GM23338 (cell line): Measurements from ENCODE around the gene PRSS36. TPM values are rescaled to one million over a fixed set of nuclear protein-coding genes. Genes with fewer than 3 reads are reported as not detected.

Source experiments
- ATAC-seq: fragments of 200-7000 bp; cut with Tn5 transposase; 3 replicates; pipeline ENCODE4 v1.9.1; 2020
- DNase-seq: peaks from one replicate; pipeline ENCODE4 v3.0.0-alpha.2; 2015; ENCODE audit warnings: low spot score
- H2AFZ ChIP-seq: fragments of 200-600 bp; sonication (generic); 2 replicates; pipeline ENCODE4 v1.8.0; 2016; ENCODE audit warnings: antibody characterized with exemption, mild to moderate bottlenecking, moderate library complexity
- H3F3A ChIP-seq: fragments of 200-600 bp; sonication (generic); replicated peaks from 2 replicates; pipeline ENCODE4 v1.8.0; 2017; ENCODE audit warnings: antibody characterized with exemption, mixed run types, low read depth
- H3K27ac ChIP-seq: fragments of 200-600 bp; sonication (generic); 2 replicates; pipeline ENCODE4 v1.6.1; 2016; ENCODE audit warnings: low read depth
- H3K27me3 ChIP-seq: fragments of 200-600 bp; sonication (generic); 2 replicates; pipeline ENCODE4 v1.8.0; 2016; ENCODE audit warnings: mild to moderate bottlenecking, mixed run types, moderate library complexity; ENCODE audit not compliant: insufficient read depth
- H3K36me3 ChIP-seq: fragments of 200-600 bp; sonication (generic); 2 replicates; pipeline ENCODE4 v1.8.0; 2016; ENCODE audit warnings: mild to moderate bottlenecking; ENCODE audit not compliant: insufficient read depth
- H3K4me1 ChIP-seq: fragments of 200-600 bp; sonication (generic); 2 replicates; pipeline ENCODE4 v1.8.0; 2016; ENCODE audit warnings: mild to moderate bottlenecking, moderate library complexity; ENCODE audit not compliant: insufficient read depth
- H3K4me2 ChIP-seq: fragments of 200-600 bp; sonication (generic); 2 replicates; pipeline ENCODE4 v1.7.1; 2017; ENCODE audit warnings: mixed run types
- H3K4me3 ChIP-seq: fragments of 200-600 bp; sonication (generic); 2 replicates; pipeline ENCODE4 v1.6.1; 2016; ENCODE audit warnings: mixed run types
- H3K79me2 ChIP-seq: fragments of 200-600 bp; sonication (generic); replicated peaks from 2 replicates; pipeline ENCODE4 v1.8.0; 2017; ENCODE audit warnings: mild to moderate bottlenecking; ENCODE audit not compliant: insufficient read depth
- H3K9me2 ChIP-seq: fragments of 200-600 bp; sonication (generic); 2 replicates; pipeline ENCODE4 v1.8.0; 2017; ENCODE audit not compliant: insufficient read depth
- H4K20me1 ChIP-seq: fragments of 200-600 bp; sonication (generic); replicated peaks from 2 replicates; pipeline ENCODE4 v1.8.0; 2017; ENCODE audit warnings: mild to moderate bottlenecking; ENCODE audit not compliant: insufficient read depth
- H3K27ac Mint-ChIP-seq: 2 replicates; pipeline ENCODE4 v1.8.0; 2020; ENCODE audit warnings: inconsistent platforms, mild to moderate bottlenecking, moderate library complexity, mixed read lengths
- H3K27me3 Mint-ChIP-seq: 3 replicates; pipeline ENCODE4 v1.8.0; 2022; ENCODE audit warnings: low read depth, mild to moderate bottlenecking, moderate library complexity, mixed read lengths, inconsistent platforms; ENCODE audit not compliant: insufficient read depth, poor library complexity
- H3K36me3 Mint-ChIP-seq: 3 replicates; pipeline ENCODE4 v1.8.0; 2021; ENCODE audit warnings: low read depth, mild to moderate bottlenecking, inconsistent platforms, moderate library complexity, mixed read lengths
- H3K4me1 Mint-ChIP-seq: 3 replicates; pipeline ENCODE4 v1.8.0; 2020; ENCODE audit warnings: mild to moderate bottlenecking, inconsistent platforms, mixed read lengths
- H3K4me3 Mint-ChIP-seq: 3 replicates; pipeline ENCODE4 v1.8.0; 2021; ENCODE audit warnings: moderate library complexity, mild to moderate bottlenecking, inconsistent platforms, mixed read lengths
- H3K9me3 Mint-ChIP-seq: 3 replicates; pipeline ENCODE4 v1.8.0; 2020; ENCODE audit warnings: moderate library complexity, mild to moderate bottlenecking, inconsistent platforms, mixed read lengths
- ETS1 ChIP-seq: IDR thresholded peaks from 2 replicates; pipeline ENCODE4 v1.6.1; 2016; ENCODE audit warnings: antibody characterized with exemption
- EZH2 ChIP-seq: fragments of 200-600 bp; sonication (generic); IDR thresholded peaks from one replicate; pipeline ENCODE4 v1.8.0; 2017; ENCODE audit warnings: antibody characterized with exemption, mild to moderate bottlenecking, low read depth; ENCODE audit not compliant: unreplicated experiment
- EZH2phosphoT487 ChIP-seq: fragments of 200-600 bp; sonication (generic); IDR thresholded peaks from one replicate; pipeline ENCODE4 v1.8.1; 2018; ENCODE audit warnings: antibody characterized with exemption; ENCODE audit not compliant: unreplicated experiment
- JUNB ChIP-seq: IDR thresholded peaks from one replicate; pipeline ENCODE4 v1.6.1; 2016; ENCODE audit warnings: antibody characterized with exemption; ENCODE audit not compliant: unreplicated experiment
- NANOG ChIP-seq: IDR thresholded peaks from 2 replicates; pipeline ENCODE4 v1.6.1; 2016; ENCODE audit warnings: antibody characterized with exemption, borderline replicate concordance
- POLR2AphosphoS5 ChIP-seq: IDR thresholded peaks from 2 replicates; pipeline ENCODE4 v1.6.1; 2016; ENCODE audit warnings: antibody characterized with exemption, low read depth
- STAT1 ChIP-seq: IDR thresholded peaks from one replicate; pipeline ENCODE4 v1.6.1; 2016; ENCODE audit warnings: antibody characterized with exemption; ENCODE audit not compliant: unreplicated experiment
- ZNF114 ChIP-seq: fragments of 250-450 bp; sonication (Bioruptor Pico); IDR thresholded peaks from 2 replicates; pipeline ENCODE4 v1.5.0; 2020; ENCODE audit warnings: mild to moderate bottlenecking, moderate library complexity
- ZNF331 ChIP-seq: fragments of 250-450 bp; sonication (Bioruptor Pico); IDR thresholded peaks from 2 replicates; pipeline ENCODE4 v1.5.0; 2020; ENCODE audit warnings: low read depth, mild to moderate bottlenecking, moderate library complexity
- polyA plus RNA-seq: library from polyadenylated mRNA; unstranded; fragments of >200 nt; fragmentation: Nextera tagmentation; extraction: Ambion mirVana; gene quantifications from 2 replicates; pipeline ENCODE4 v1.2.1, GENCODE V29; 2016
- total RNA-seq: library from RNA; depleted of rRNA; stranded (reverse); fragments of >200 nt; shearing (Covaris generic); gene quantifications from 2 replicates; pipeline ENCODE4 v1.2.3, GENCODE V29; 2014
- TF ChIP-seq, protein P1 (sequence below), 2 experiments: fragments of 200-600 bp in 1 of 2; sonication (generic) in 1 of 2; conservative IDR thresholded peaks; 2 replicates each; pipeline versions ENCODE4 v1.5.1 to v1.6.1; 2016 to 2017; ENCODE audit warnings: antibody characterized with exemption in 2 of 2, low read depth in 2 of 2, mild to moderate bottlenecking in 2 of 2, moderate library complexity in 1 of 2
- TF ChIP-seq, protein P2 (sequence below): IDR thresholded peaks from one replicate; pipeline ENCODE4 v1.6.1; 2018; ENCODE audit warnings: antibody characterized with exemption; ENCODE audit not compliant: unreplicated experiment

PRSS36 gene
- total and polyA plus RNA-seq, 2 experiments from 2014 or later = 0.91 to 1.4 TPM

DNA sequence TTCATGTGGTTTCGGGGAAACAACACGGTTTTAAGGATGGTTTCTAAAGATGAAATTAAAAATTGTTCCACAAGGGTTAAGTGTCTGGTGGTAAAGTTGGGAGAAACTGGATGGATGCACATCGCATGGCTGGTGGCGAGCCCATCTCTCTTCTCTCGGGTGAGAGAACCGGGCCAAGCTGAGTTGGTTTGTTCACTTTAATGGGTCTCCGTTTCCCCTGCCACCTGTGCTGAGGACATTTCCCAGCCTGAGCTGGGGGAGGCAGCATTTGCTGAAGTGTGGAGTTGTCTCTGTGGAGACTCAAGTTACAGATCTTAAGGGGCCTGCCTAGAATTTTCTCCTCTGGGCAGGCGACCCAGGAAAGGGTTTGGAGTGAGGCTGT, 37.9 kb upstream of the PRSS36 start (continued):
- TF ChIP-seq POLR2AphosphoS5 = no peak
- no peak for TF ChIP-seq NANOG
- TF ChIP-seq, protein P1, sequence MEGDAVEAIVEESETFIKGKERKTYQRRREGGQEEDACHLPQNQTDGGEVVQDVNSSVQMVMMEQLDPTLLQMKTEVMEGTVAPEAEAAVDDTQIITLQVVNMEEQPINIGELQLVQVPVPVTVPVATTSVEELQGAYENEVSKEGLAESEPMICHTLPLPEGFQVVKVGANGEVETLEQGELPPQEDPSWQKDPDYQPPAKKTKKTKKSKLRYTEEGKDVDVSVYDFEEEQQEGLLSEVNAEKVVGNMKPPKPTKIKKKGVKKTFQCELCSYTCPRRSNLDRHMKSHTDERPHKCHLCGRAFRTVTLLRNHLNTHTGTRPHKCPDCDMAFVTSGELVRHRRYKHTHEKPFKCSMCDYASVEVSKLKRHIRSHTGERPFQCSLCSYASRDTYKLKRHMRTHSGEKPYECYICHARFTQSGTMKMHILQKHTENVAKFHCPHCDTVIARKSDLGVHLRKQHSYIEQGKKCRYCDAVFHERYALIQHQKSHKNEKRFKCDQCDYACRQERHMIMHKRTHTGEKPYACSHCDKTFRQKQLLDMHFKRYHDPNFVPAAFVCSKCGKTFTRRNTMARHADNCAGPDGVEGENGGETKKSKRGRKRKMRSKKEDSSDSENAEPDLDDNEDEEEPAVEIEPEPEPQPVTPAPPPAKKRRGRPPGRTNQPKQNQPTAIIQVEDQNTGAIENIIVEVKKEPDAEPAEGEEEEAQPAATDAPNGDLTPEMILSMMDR (conservative IDR thresholded peaks at IDR 0.05; ENCODE audit: low read depth in 2 of 2) = no peak
- no peak for TF ChIP-seq ZNF114 (CRISPR knock-in tag)
- TF ChIP-seq JUNB = no peak

GRCh38 chr16:31186930-31187807, 37.3 kb upstream of the PRSS36 start:
- H3K4me3 Mint-ChIP-seq = no peak overlapping the region
- H3K9me3 Mint-ChIP-seq = no peaks in the 10 kb centered on the region; the same call in 2 of the 3 replicates
- Histone ChIP-seq H4K20me1 (peaks cover 87% of the 10 kb centered on the region), H2AFZ (no peak overlapping the region), H3K27me3 (no peaks in the 10 kb centered on the region), H3K27ac (peak overlapping the region; percentile 1; the same call in 1 of the 2 replicates), H3K4me2 (no peak overlapping the region), H3K36me3 (peaks cover 100% of the 10 kb centered on the region), H3K4me3 (no peak overlapping the region), H3F3A (peaks cover 78% of the 10 kb centered on the region), H3K9me2 (no peaks in the 10 kb centered on the region), H3K4me1 (peaks cover 13% of the 10 kb centered on the region), H3K79me2 (peaks cover 98% of the 10 kb centered on the region)
- no peak overlapping the region for H3K27ac Mint-ChIP-seq
- no peak for ATAC-seq
- H3K36me3 Mint-ChIP-seq = peaks cover 100% of the 10 kb centered on the region
- DNase-seq = no peak
- H3K27me3 Mint-ChIP-seq = peaks cover 15% of the 10 kb centered on the region
- peaks cover 40% of the 10 kb centered on the region for H3K4me1 Mint-ChIP-seq
- TF ChIP-seq STAT1 (no peak), NANOG (no peak), EZH2phosphoT487 (no peak), POLR2AphosphoS5 (no peak; the same call in 1 of the 2 replicates), JUNB (no peak), ETS1 (no peak), EZH2 (no peak), ZNF331 (CRISPR knock-in tag) (no peak)
- TF ChIP-seq, protein P2, sequence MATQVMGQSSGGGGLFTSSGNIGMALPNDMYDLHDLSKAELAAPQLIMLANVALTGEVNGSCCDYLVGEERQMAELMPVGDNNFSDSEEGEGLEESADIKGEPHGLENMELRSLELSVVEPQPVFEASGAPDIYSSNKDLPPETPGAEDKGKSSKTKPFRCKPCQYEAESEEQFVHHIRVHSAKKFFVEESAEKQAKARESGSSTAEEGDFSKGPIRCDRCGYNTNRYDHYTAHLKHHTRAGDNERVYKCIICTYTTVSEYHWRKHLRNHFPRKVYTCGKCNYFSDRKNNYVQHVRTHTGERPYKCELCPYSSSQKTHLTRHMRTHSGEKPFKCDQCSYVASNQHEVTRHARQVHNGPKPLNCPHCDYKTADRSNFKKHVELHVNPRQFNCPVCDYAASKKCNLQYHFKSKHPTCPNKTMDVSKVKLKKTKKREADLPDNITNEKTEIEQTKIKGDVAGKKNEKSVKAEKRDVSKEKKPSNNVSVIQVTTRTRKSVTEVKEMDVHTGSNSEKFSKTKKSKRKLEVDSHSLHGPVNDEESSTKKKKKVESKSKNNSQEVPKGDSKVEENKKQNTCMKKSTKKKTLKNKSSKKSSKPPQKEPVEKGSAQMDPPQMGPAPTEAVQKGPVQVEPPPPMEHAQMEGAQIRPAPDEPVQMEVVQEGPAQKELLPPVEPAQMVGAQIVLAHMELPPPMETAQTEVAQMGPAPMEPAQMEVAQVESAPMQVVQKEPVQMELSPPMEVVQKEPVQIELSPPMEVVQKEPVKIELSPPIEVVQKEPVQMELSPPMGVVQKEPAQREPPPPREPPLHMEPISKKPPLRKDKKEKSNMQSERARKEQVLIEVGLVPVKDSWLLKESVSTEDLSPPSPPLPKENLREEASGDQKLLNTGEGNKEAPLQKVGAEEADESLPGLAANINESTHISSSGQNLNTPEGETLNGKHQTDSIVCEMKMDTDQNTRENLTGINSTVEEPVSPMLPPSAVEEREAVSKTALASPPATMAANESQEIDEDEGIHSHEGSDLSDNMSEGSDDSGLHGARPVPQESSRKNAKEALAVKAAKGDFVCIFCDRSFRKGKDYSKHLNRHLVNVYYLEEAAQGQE = no peak
- TF ChIP-seq, protein P1 (conservative IDR thresholded peaks at IDR 0.05; ENCODE audit: low read depth in 2 of 2) = no peak
